Heart right ventricle (tissue), 16 donors: ENCODE results near the gene THEM5. TPM values are rescaled to one million over a fixed set of nuclear protein-coding genes. Genes with fewer than 3 reads are reported as not detected.

Source experiments
- ATAC-seq, 8 donors: fragments of 200-7000 bp; cut with Tn5 transposase; one replicate each; pipeline ENCODE4 v1.9.1; 2020; ENCODE audit warnings: mild to moderate bottlenecking in 8 of 8, moderate library complexity in 8 of 8, moderate number of reproducible peaks in 1 of 8
- DNase-seq, 2 donors: peaks; one replicate each; pipeline ENCODE4 v3.0.0-alpha.2; 2020
- H3K27ac ChIP-seq, 10 donors: fragments of 200-600 bp; sonication (generic) in 2 of 10; one replicate each; pipeline versions ENCODE4 v1.5.0 to v1.8.0; 2020 to 2022; ENCODE audit warnings: mild to moderate bottlenecking in 3 of 10
- H3K27me3 ChIP-seq, 7 donors: fragments of 200-600 bp; one replicate each; pipeline ENCODE4 v1.8.0; 2021 to 2022; ENCODE audit warnings: mild to moderate bottlenecking in 2 of 7
- H3K36me3 ChIP-seq, 9 donors: fragments of 200-600 bp; sonication (generic) in 1 of 9; one replicate each; pipeline versions ENCODE4 v1.5.0 to v1.8.0; 2020 to 2022; ENCODE audit warnings: mild to moderate bottlenecking in 2 of 9
- H3K4me1 ChIP-seq, 9 donors: fragments of 200-600 bp; sonication (generic) in 1 of 9; one replicate each; pipeline versions ENCODE4 v1.5.0 to v1.8.0; 2020 to 2022; ENCODE audit warnings: mild to moderate bottlenecking in 4 of 9
- H3K4me3 ChIP-seq, 10 donors: fragments of 200-600 bp; sonication (generic) in 2 of 10; one replicate each; pipeline versions ENCODE4 v1.5.0 to v1.8.0; 2020 to 2022; ENCODE audit warnings: mild to moderate bottlenecking in 7 of 10, moderate library complexity in 2 of 10
- H3K9me3 ChIP-seq, 11 donors: fragments of 200-600 bp in 10 of 11; sonication (generic) in 2 of 11; one replicate each; pipeline versions ENCODE4 v1.5.0 to v1.8.0; 2013 to 2022; ENCODE audit warnings: mild to moderate bottlenecking in 2 of 11, control low read depth in 1 of 11, moderate library complexity in 1 of 11
- CTCF ChIP-seq, 9 donors: fragments of 200-600 bp; sonication (generic) in 2 of 9; IDR thresholded peaks; one replicate each; pipeline versions ENCODE4 v1.5.0 to v1.8.0; 2021 to 2022; ENCODE audit warnings: antibody characterized with exemption in 9 of 9, mild to moderate bottlenecking in 5 of 9, moderate library complexity in 1 of 9
- WGBS, 2 donors: extraction: QIAGEN DNeasy Blood & Tissue Kit; methylation state at CpG; one replicate each; pipeline ENCODE4 v1.1.7; 2013; ENCODE audit warnings: inconsistent platforms in 1 of 2; 5-methylcytosine and 5-hydroxymethylcytosine counted together
- intact Hi-C, 10 donors: fragments of 100-400 bp; cut with DNase I; formaldehyde crosslinking; loops; one replicate each; pipeline versions ENCODE4 v1.11.1 to v1.14.2; 2022
- polyA plus RNA-seq, 2 donors: library from polyadenylated mRNA; stranded (reverse); fragments of 200-250 nt; gene quantifications; one replicate each; pipeline ENCODE4 v1.2.3, GENCODE V29; 2013
- total RNA-seq, 10 donors: library from RNA; stranded (reverse); fragmentation: NEBNext Ultra II Directional in 3 of 10; extraction: Animal tissue kit (Norgen Biotek cat#: 25700) in 3 of 10; gene quantifications; one replicate each; pipeline versions ENCODE4 v1.2.1 to v1.2.4, GENCODE V29; 2021 to 2023
- donor health status: Arrhythmogenic right ventricular cardiomyopathy.
- donor health status: ischemic (EF 13 %, LVEDD 7.1; RV severe dilation, severe dysfunction).
- donor health status: healthy with polysubstance abuse.
- donor health status: DM: no; HTN: yes; CAD: no.
- donor health status: DM: no; HTN: no; CAD: no.
- donor health status: ischemic (EF 25% LVEDD 6.9; RV normal size, moderate dysfunction).
- donor health status: ischemic (EF 25% LVEDD 5.7; RV mildly dilated, moderate dysfunction).
- donor health status: healthy.
- donor health status: DM: yes; HTN: yes; CAD: no.
- donor health status: Ischemic cardiomyopathy.
- donor health status: ischemic (EF 35%, LVEDD 5.7; RV mildly dilated, moderate dysfunction).
- donor health status: nonischemic (EF 11% LVEDD 7.7; RV severe dilation, severe dysfunction).
- donor health status: DM: yes; HTN: yes; CAD: no.
- donor health status: PGD.
- donor health status: ischemic (EF 29% LVEDD 5.4; RV normal size, mild dysfunction).
- donor health status: nonischemic (EF 23%, LVEDD 6.1; RV moderate dilation, normal function).

The THEM5 gene
- total and polyA plus RNA-seq, 12 donors = 0.25 TPM; not detected in 11

- ATAC-seq (no peak), DNase-seq (no peak)
- H3K36me3 ChIP-seq = peaks cover 0 to 3% (median 0%) of the 10 kb centered on the region in 9 donors
- H3K4me3 ChIP-seq = no peak overlapping the region
- WGBS, 2 donors = 98% methylated on average over 1 of the region's 1 CpG
- peaks cover 0 to under 1% (median 0%) of the 10 kb centered on the region in 7 donors for H3K27me3 ChIP-seq
- no peak for TF ChIP-seq CTCF (IDR thresholded peaks at IDR 0.05)
- intact Hi-C loops = loop anchor here in 1 of 10 donors (10.0 kb wide), 1 partner anchor 55 kb away; no protein-coding TSS in a partner anchor
- no peaks in the 10 kb centered on the region for H3K4me1 ChIP-seq
- no peaks in the 10 kb centered on the region for H3K9me3 ChIP-seq
- H3K27ac ChIP-seq = no peak overlapping the region
These were observed 43.4 kb downstream of the THEM5 start for GRCh38 chr1:151809985-151810556.

GRCh38 chr1:151809290-151809984 is 44.1 kb downstream of the THEM5 start:
- DNase-seq (no peak), ATAC-seq (no peak)
- Histone ChIP-seq H3K4me3 (no peak overlapping the region), H3K9me3 (no peaks in the 10 kb centered on the region), H3K4me1 (no peaks in the 10 kb centered on the region), H3K27ac (no peak overlapping the region), H3K27me3 (peaks cover 0 to 7% (median 0%) of the 10 kb centered on the region in 7 donors), H3K36me3 (no peaks in the 10 kb centered on the region)
- intact Hi-C loops = loop anchor here in 1 of 10 donors (10.0 kb wide), 1 partner anchor 55 kb away; no protein-coding TSS in a partner anchor
- TF ChIP-seq CTCF (IDR thresholded peaks at IDR 0.05) = no peak
- 60 to 75% methylated on average over 8 of the region's 8 CpGs for WGBS, 2 donors

DNA sequence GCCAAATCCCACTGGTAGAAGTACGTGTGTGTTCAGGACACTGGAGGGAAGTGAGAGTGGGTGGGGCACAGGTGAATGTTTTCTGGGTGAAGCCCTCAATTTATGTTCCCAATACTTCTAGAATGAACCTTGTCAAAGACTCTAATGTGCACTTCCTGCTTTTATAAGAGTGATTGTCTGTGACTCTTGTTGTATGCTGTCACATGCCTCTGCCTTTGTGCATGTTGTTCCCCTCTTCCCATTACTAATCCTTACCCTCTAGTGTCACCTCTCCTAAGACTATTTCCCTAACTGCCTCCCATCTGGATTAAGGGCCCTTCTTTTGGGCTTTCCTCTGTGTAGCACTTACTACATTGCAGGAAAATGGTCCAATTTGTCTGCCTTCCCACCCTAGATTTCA is 45.7 kb downstream of the THEM5 start:
- ATAC-seq (no peak), DNase-seq (no peak)
- Histone ChIP-seq H3K36me3 (no peaks in the 10 kb centered on the region), H3K27ac (no peak overlapping the region), H3K27me3 (peaks cover 0 to 7% (median 0%) of the 10 kb centered on the region in 7 donors), H3K9me3 (no peaks in the 10 kb centered on the region), H3K4me3 (no peak overlapping the region), H3K4me1 (no peaks in the 10 kb centered on the region)
- TF ChIP-seq CTCF (IDR thresholded peaks at IDR 0.05) = no peak
- WGBS, 2 donors = 69 to 77% methylated on average over 1 of the region's 1 CpG
- intact Hi-C loops = loop anchor here in 1 of 10 donors (10.0 kb wide), 1 partner anchor 53 kb away; no protein-coding TSS in a partner anchor

DNA sequence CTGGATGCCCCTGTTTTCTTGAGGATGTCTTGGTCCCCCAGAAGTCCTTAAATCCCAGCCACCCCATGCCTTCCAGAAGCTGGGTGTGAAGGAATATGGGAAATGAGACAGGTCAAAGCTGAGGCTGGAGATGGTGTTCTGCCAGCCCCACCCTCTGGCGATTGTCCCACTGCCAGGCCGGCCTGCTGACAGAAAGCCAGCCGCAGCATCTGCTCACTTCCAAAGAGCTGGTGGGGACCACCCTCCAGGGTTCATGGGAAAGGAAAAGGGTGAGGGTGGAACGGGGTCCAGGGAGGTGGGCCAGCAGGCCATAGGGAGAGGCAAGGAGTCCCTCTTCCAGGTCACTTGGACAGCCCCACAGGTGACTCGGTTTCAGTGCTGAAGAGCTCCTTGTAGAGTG is 46.4 kb downstream of the THEM5 start:
- H3K36me3 ChIP-seq = no peaks in the 10 kb centered on the region
- WGBS, 2 donors = 69 to 72% methylated on average over 5 of the region's 5 CpGs
- TF ChIP-seq CTCF (IDR thresholded peaks at IDR 0.05) = no peak
- H3K27ac ChIP-seq = no peak overlapping the region
- peaks cover 0 to 7% (median 0%) of the 10 kb centered on the region in 7 donors for H3K27me3 ChIP-seq
- DNase-seq (no peak), ATAC-seq (no peak)
- no peaks in the 10 kb centered on the region for H3K4me1 ChIP-seq
- H3K4me3 ChIP-seq = no peak overlapping the region
- no peaks in the 10 kb centered on the region for H3K9me3 ChIP-seq
- intact Hi-C loops = loop anchor here in 1 of 10 donors (10.0 kb wide), 1 partner anchor 52 kb away; no protein-coding TSS in a partner anchor
